HG03378 (cell line): ENCODE results near the gene OR5T2.
"Not testable (repeated sequence)": the region's sequence is repeated elsewhere in the genome, so short reads cannot be mapped to it uniquely, and the experiment has no call there.

ENCODE experiments used
- ATAC-seq: cut with Tn5 transposase; IDR thresholded peaks from one replicate; pipeline ENCODE4 v1.9.1; 2021; ENCODE audit warnings: mild to moderate bottlenecking, moderate library complexity; ENCODE audit not compliant: unreplicated experiment

The OR5T2 gene

GRCh38 chr11:56234155-56234554, at the start of gene OR5T2:
OR5T2 (minus strand) TSS chr11:56234255; CDS start chr11:56233062, 1,193 bp downstream.
- ATAC-seq = no peak

- no peak for ATAC-seq
Observed at GRCh38 chr11:56273854-56274253, 39.8 kb upstream of the OR5T2 start, which contains the start of gene OR5T1. OR5T1 (plus strand) TSS chr11:56274154; CDS start chr11:56275639, 1,485 bp downstream.

GRCh38 chr11:56271092-56271491, 37.0 kb upstream of the OR5T2 start:
- ATAC-seq = no peak

GRCh38 chr11:56251954-56252353, 17.9 kb upstream of the OR5T2 start, which contains the start of gene OR5T3:
OR5T3 (plus strand) TSS chr11:56252254; CDS start chr11:56252254, 0 bp downstream.
- no peak for ATAC-seq

GRCh38 chr11:56219735-56220134, 14.3 kb downstream of the OR5T2 start:
- not testable (repeated sequence) for ATAC-seq

GRCh38 chr11:56214537-56214936, 19.5 kb downstream of the OR5T2 start:
- no peak for ATAC-seq

- ATAC-seq = no peak
Observed at GRCh38 chr11:56207790-56208189, 26.3 kb downstream of the OR5T2 start.

GRCh38 chr11:56197367-56197766, 36.7 kb downstream of the OR5T2 start:
- no peak for ATAC-seq

GRCh38 chr11:56196705-56197104, 37.4 kb downstream of the OR5T2 start:
- no peak for ATAC-seq

- ATAC-seq = no peak
Observed at GRCh38 chr11:56188602-56189001, 45.5 kb downstream of the OR5T2 start.

GRCh38 chr11:56183459-56183858, 50.6 kb downstream of the OR5T2 start:
- ATAC-seq = no peak
